Fibroblast of peridontal ligament (primary cell): ENCODE measurements around the gene ICE1.
"Not testable (repeated sequence)": the region's sequence is repeated elsewhere in the genome, so short reads cannot be mapped to it uniquely, and the experiment has no call there.

ENCODE experiments used
- DNase-seq: peaks from one replicate; pipeline ENCODE4 v3.0.0-alpha.2; 2010; ENCODE audit errors: extremely low read depth

The ICE1 gene

DNA sequence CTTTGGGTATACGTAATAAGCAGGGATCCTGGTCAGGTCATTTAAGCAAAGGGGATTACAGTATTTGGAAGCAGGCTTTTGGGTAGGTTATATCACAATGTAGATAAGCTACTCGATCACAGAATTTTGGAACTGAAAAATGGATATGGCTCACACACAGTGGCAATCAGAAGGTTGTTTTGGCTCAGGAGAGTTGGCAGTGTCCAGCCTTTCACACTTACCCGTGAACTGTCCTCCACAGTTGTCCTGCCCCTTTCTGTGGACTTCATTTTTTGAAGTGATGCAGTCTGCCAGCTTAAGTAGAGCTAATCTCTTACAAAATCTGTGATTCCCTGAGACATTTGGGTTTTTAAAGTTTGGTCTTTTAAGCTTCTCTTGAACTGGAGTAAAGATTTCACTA, 30.7 kb downstream of the ICE1 start:
- no peak for DNase-seq

DNA sequence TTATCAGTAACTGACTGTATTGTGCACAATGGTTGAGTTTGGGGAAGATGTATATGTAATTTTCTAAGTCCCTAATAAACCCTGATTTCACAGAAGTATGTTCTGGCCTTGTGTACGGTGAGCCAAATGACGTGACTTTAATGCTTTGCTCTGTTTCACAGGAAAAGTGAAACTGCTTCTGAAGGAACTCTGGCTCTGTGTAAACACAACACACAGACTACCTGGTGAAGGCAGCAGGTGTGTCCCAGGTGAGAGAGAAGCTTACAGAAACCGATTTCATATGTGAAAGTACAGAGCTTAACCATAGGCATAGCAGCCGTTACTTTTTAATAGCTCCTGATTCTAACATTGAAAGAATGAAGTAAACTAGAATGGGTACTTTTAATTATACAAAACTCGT, 31.9 kb downstream of the ICE1 start:
- DNase-seq: no peak

DNA sequence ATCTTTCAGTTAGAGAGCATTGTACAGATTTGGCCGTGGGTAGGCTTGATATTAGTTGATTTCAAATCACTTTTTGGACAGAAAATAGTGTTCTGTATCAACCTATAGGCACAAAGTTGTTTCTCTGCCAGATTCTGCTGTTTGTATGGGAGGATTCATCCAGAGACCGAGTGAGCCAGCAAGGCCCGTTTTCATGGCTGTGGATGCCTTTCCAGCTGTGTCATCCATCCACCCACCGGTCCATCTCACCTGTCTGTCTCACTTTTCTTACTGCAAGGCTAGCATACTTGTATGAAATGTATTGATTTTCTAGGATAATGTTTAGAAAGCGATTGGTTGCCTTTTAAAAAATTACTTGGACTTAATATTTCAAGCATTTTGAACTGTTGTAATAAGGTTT, 34.4 kb downstream of the ICE1 start:
- DNase-seq: no peak

DNA sequence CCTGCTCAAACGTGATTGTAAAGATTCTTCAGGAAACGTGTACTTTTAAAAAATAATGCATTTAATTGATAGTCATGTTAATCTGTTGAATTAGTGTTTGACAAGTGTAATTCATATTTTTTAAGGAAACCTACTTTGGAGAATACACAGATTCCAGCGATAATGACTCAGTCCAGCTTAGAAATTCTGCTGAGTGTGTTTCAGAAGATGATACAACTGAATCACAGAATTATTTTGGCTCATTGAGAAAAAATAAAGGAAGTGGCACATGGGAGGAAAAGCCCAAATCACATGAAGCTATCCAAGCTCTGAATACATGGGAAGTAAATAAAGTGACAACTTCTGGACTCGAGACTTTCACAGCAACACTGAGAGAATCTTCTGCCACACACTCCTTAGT, 37.8 kb downstream of the ICE1 start:
- DNase-seq: no peak

DNA sequence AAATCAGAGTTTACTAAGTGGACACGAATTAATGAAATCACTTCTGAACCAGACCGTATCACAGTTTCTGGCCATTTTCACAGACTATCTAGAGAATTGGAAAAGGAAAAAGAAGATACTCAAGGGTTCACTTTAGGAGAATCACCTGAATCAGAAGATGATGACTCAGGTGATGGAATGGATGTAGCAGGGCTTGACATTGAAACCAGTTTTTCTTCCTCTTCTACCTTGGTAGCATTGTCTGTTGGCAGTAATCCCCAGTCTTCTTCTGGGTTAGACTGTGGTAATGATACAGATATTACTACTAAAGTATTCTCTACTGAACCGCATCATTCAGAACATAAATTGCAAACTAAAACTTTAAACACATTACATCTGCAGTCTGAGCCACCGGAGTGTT, 38.5 kb downstream of the ICE1 start:
- no peak for DNase-seq

DNA sequence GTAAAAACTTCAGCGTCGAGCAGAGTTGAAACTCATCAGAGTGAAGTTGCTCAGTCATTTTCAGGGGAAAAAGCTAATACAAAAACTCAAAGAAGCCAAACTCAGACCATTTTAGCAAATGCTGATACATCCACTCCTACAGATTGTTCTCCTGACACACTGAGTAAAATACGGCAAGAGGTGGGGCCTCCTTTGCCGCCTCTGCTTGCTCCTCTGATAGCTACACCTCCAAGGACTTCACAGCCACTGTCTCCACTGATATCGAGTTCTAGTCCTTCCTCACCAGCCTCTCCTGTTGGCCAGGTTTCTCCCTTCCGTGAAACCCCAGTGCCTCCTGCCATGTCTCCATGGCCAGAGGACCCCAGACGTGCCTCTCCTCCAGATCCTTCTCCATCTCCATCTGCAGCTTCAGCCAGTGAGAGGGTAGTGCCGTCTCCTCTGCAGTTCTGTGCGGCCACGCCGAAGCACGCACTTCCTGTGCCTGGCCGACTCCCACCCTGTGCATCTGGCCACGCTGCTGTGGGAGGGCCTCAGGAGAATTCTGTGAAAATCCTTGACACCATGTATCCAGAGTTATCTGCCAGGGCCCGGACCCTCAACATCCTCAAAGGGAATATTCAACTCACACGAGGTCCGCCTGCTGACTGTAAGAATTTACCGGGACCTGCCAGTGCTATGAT, 41.7 kb downstream of the ICE1 start:
- no peak for DNase-seq

DNA sequence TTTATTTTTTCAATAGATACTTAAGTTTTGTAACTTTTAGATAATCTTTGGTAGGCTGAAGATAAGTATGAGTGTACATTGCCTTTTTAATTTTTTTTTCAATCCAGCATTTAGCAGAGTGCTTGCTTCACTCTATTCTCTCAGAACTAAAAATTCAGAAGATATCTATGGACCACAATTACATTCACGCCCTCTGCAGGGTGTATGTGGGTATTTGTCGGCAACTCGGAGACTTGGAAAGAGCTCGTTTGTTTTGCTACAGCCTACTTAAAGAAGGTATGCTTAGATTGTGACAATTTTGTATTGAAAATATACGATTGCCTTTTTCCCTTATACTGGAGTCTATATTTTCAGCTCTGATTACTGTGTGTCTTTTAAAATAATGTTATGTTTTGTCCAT, 43.8 kb downstream of the ICE1 start:
- DNase-seq: no peak

DNA sequence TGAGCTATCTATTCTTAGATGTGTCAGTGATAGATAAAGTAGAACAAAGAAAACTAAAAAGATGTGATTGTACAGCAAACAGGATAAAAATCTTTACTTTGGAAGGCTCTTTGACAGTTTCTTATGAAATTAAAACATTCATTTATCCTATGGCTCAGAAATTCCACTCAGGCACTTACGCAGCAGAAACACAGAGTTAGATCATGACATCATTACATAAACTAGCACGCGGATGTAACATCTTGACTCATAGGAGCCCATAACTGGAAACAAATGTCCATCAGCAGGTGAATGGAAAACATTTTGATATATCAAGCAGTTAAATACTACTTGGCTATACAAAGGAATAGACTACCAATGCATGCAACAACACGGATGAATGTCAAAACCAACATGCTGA, 45.3 kb downstream of the ICE1 start:
- peak; percentile 71 for DNase-seq

DNA sequence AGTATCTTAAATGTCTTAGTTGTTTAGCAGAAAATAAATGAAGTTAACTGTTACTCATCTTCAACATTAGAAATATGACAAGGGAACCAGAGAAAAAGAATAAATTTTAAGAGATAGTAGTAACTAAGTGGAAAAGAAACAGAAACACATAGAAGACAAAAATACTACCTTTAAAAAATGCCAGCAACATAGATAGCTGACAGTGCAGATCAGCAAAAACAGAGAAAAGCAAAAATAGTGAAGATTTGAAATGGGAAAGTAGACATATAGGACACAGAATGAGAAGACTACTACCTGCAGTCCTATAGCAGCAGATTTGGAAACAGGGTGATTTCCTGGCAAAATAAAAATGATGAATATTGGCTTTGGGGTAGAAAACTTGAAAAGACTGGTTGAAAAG, 48.5 kb downstream of the ICE1 start:
- no peak for DNase-seq

DNA sequence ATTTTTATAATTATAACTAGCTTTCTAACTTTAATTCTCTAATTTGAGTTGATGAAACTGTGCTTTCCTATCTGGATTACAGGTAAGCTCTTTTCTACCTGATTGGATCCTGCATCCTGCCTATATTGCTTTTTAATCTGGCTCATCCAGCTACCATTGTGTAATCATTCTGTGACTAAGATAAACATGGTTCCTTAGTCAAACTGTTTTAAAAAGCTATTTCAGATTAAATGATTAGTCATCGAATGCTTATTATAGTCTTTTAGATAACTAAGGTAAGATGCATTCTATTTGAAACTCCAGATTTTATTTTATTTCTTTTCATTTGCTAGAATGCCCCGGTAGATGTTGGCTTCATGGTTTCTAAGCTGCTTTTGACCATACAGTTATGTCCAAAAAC, 50.7 kb downstream of the ICE1 start:
- DNase-seq: peak; percentile 49

DNA sequence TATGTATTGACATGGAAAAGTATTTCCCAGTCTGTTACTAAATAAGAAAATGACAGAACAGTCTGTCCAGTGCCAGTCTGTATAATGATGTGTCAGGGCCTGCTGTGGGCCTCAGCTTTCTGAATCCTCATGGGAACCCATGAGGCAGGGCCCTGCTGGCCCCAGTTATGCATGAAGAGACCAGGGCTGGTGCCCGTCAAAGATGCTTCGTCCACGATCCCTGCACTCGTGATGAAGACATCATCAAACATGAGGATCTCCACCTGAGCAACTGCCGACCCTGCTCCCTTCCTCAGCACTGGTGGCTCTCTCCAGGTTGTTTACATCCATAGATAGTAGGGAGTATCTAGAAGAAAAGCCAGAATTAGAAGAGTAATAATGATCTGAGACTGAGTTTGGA, 52.5 kb downstream of the ICE1 start:
- no peak for DNase-seq

DNA sequence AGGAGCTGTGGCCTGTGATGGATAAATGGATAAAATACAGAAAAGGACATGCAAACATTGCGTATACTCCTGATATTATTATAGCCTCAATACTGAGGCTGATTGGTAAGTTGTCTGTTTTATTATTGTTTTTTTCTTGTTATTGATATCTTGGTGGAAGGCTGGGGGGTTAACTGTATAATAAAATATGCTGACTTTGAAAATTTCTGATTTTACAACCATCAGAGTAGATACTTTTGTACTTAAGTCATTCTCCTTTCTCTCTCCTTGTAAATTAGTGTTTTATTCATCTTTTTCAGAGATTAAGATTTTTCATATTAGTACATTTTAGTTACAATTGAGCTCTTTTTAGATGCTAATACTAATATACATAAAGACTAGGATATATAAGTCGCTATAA, 53.5 kb downstream of the ICE1 start:
- no peak for DNase-seq

DNA sequence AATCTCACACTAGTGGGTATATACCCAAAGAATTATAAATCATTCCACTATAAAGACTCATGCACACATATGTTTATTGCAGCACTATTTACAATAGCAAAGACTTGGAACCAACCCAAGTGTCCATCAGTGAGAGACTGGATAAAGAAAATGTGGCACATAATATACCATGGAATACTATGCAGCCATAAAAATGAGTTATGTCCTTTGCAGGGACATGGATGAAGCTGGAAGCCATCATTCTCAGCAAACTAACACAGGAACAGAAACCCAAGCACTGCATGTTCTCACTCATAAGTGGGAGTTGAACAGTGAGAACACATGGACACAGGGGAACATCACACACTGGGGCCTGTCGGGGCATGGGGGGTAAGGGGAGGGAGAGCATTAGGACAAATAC, 57.1 kb downstream of the ICE1 start:
- DNase-seq: not testable (repeated sequence)

DNA sequence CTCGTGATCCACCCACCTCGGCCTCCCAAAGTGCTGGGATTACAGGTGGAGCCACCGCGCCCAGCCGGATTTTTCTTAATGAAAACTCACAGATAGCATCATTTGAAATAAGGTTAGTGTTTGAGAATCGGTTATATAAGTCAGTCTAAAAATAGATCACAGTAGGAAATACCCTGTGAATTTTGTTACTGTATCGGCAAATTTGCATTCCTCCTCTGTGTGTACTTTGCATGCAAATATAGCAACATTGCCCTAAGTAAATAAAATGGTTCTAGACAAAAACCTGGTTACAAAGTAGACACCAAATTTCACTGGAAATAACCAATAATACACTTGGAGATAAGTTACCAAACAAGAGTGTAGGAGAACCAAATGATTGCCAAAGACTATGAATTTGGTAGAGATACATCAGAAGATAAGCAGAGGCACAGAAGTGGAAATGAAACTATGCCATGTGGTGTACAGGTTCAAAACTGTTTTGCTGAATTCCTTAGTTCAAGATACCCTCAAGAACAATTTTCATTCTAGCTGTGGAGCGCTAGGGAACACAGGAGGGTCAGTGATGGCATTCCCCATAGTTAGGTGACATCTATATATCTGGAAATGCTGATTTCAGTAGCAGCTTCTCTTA, 58.1 kb downstream of the ICE1 start:
- no peak for DNase-seq

DNA sequence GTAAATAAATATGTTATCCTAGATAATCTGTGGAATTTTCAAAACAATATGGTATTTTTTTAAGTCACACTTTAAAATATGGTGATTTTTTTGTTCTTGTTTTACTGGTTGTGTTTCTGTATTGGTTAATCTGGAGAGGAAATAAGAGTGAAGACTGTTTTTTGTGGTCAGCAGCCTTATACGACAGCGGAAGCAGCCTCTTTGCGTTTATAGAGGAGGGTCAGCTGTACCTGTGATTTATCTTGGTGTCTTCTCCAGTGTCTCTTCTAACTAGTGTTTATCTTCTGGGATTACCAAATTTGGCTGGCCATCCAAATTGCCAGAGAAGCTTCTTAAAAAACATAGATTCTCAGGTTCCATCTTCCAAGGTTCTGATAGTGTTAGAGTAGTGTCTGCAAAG, 58.7 kb downstream of the ICE1 start:
- DNase-seq: no peak

DNA sequence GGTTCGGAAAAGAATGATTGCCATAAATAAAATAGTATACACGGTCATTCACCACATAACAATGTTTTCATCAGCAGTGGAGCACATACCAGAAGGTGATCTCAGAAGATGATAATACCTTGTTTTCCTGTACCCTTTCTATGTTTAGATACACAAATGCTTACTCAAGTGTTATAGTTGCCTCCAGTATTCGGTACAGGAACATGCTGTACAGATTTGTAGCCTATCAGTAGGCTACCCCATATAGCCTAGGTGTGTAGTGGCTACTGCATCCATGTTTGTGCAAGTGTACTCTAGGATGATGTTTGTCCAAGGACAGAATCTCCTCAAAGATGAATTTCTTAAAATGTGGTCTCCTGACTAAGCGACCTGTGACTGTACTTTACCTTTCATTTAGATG, 59.2 kb downstream of the ICE1 start:
- DNase-seq: no peak

DNA sequence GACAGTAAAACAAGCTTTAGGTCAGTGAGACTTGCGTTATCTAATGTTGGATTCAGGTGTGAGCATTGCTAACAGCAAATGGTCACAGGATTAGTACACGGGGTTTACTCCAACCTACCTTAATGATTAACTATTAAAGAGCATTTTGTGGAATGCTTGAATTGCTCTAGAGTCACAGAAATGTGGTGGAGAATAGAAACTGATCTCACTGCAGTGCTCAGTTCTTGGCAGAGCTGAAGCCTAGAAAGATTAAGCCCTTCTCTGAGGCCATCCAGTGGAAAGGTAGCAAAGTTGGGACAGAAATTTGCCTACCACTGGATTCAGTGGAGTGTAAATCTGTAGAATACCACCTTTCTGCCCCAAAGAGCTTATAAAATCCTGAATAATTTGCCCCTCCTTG, 60.9 kb downstream of the ICE1 start:
- DNase-seq: no peak

DNA sequence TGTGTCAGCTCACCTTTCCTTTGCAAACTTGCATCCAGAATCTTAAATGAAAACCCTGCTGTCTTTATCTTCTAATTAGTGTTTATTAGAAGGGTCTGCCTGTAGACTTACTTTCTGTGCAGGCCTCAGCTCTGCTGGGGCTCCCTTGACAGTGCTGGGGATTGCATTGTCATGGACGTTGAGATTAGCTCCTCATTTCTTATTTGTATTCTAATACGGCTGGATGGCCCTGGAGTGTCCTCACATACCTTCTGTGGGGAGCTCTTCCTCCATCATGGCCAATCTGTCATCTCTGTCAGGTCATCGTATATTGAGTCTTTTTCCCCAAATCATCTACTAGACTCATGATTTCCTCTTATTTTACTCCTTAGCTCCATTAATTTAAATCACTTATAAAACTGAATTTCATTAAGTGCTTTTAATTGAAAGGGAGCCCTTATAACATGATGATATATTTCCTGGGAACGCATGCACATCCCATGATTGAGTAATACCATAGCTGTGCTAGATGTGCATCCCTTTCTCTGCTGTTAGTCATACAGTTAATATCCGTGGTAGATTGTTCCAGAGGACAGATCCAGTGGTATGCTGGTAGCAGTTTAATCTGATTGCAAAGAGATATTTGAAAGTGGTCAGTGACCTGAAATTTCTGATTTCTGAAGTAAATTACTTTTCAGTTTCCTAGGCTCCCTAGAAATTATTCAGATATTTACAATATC, 61.6 kb downstream of the ICE1 start:
- DNase-seq: no peak

DNA sequence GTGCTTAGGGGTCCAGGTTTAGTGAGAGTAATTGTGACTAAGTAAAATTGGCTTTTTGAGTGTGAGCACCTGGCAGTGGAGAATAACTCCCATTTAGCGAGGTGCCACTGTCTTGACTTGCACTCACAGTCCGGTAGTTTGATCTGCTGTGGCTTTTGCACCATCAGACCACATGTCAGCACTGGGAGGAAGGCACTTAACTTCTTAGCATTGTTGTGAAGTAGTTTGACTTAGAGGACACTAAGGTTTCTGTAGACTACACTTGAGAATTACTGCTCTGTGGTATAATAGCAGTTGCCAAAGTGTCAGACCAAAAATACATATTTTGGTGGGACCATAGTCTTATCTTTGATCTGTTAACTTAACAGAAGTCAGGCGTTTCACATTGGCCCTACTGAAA, 63.6 kb downstream of the ICE1 start:
- no peak for DNase-seq

DNA sequence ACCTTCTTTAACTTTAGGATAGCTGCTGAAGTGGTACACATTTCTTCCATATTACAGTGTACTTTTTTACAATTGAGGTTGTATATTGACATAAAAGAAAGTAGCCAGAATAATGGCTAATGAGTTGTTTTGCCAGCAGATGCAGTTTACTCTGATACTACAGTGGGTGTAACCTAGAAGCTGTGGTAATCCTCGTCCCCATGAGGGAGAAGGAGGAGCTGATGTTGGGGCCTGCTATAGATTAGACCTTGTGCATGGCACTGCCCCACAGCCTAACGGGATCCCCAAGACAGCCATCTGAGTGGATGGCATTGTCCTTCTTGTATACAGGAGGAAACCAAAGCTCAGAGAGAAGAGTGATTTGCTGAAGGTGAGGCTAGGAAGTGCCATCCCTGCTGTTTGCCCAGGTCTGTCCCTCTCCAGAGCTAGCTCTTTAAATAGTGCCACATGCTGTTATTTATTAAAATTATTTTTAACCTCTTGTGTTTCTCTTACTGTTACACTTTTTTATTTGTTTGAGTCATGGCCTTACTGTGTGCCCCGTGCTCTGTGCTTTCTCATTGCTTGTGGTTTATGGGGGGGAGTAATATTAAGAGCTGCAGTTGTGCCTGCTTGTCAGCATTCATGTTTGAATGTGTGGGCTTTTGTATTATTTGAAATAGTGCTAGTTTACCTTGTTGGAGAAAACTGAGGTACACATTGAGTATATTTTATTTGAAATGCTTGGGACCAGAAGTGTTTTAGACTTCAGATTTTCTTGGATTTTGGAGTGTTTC, 65.3 kb downstream of the ICE1 start:
- no peak for DNase-seq

DNA sequence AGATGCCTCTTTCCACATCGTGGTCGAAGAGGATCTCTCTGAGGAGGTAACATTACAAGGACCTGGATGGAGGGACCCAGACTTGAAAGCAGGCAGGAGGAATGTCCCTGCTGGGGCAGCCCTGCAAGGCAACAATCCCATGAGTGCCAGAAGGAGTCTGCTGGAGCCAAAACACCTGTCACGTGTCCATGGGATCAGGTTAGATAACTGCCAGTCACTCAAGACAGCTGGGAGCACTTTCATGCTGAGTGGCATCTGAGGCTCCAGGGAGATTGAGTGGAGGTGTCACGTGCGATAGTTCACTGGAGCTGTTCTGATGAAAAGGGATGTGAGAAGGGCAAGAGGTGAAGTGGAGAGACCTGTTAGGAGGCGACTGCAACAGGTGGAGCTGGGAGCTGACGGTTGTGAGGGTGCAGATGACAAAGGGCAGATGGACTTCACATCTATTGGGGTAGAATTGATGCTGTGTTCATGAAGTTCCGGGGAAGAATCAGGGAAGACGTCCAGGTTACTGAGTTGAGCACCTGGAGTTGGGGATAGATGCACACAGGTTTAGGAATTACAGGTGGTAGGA, 68.4 kb downstream of the ICE1 start:
- DNase-seq: no peak
